ENCODE data around the gene TAP2.

DNA sequence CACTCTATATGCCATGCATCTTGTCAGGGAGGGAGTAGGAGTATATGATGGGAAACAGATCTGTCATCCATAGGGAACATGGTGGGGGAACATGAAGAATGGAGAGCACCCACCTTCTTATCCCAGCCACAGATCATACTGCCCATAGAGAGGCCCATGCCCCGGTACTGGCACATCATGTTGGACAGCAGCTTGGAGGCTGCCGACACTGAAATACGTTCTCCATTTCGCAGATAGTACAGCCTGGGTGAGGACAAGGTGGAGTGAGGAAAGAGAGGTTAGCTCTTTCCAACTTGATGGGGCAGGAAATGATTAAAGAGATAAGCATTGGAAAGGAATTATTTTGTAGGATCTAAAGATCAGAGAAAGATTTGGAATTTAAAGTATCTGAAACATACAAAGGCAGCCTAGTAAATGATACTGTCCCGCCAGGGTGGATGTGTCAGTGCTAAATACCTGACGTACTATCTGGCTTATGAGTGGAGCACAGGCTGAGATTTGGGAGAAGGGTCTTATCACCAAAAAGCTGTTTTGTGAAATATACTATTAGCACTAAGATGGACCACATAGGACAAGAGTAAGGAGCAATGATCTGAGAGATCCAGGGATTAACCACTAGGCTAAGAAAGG is 3.6 kb upstream of the TAP2 start:
- TF ChIP-seq, protein P1, sequence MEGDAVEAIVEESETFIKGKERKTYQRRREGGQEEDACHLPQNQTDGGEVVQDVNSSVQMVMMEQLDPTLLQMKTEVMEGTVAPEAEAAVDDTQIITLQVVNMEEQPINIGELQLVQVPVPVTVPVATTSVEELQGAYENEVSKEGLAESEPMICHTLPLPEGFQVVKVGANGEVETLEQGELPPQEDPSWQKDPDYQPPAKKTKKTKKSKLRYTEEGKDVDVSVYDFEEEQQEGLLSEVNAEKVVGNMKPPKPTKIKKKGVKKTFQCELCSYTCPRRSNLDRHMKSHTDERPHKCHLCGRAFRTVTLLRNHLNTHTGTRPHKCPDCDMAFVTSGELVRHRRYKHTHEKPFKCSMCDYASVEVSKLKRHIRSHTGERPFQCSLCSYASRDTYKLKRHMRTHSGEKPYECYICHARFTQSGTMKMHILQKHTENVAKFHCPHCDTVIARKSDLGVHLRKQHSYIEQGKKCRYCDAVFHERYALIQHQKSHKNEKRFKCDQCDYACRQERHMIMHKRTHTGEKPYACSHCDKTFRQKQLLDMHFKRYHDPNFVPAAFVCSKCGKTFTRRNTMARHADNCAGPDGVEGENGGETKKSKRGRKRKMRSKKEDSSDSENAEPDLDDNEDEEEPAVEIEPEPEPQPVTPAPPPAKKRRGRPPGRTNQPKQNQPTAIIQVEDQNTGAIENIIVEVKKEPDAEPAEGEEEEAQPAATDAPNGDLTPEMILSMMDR (IDR thresholded peaks at IDR 0.05; ENCODE audit: low read length), result no peak
- TF ChIP-seq EZH2 (IDR thresholded peaks at IDR 0.05; ENCODE audit: borderline replicate concordance, low read length), result no peak

Data from OCI-LY1 (cell line).